C4-2B (cell line): ENCODE data around the gene RFNG.
A peak's percentile ranks its signal among the peaks of the same experiment; 100 is the strongest.

ENCODE experiments used
- H3K27ac ChIP-seq: fragments of 450-650 bp; 2 replicates; pipeline ENCODE4 v1.5.1; 2017
- ZFX ChIP-seq: fragments of 450-650 bp; IDR thresholded peaks from 2 replicates; pipeline ENCODE4 v1.6.1; 2017
- TF ChIP-seq, protein P1 (sequence below): fragments of 450-650 bp; conservative IDR thresholded peaks from 2 replicates; pipeline ENCODE4 v1.5.1; 2017; ENCODE audit warnings: mild to moderate bottlenecking

Gene RFNG

GRCh38 chr17:82021107-82021899, 30.3 kb downstream of the RFNG start:
- TF ChIP-seq, protein P1, sequence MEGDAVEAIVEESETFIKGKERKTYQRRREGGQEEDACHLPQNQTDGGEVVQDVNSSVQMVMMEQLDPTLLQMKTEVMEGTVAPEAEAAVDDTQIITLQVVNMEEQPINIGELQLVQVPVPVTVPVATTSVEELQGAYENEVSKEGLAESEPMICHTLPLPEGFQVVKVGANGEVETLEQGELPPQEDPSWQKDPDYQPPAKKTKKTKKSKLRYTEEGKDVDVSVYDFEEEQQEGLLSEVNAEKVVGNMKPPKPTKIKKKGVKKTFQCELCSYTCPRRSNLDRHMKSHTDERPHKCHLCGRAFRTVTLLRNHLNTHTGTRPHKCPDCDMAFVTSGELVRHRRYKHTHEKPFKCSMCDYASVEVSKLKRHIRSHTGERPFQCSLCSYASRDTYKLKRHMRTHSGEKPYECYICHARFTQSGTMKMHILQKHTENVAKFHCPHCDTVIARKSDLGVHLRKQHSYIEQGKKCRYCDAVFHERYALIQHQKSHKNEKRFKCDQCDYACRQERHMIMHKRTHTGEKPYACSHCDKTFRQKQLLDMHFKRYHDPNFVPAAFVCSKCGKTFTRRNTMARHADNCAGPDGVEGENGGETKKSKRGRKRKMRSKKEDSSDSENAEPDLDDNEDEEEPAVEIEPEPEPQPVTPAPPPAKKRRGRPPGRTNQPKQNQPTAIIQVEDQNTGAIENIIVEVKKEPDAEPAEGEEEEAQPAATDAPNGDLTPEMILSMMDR, result peak; percentile 77
- TF ChIP-seq ZFX, result no peak
- peak overlapping the region; percentile 99 for H3K27ac ChIP-seq

DNA sequence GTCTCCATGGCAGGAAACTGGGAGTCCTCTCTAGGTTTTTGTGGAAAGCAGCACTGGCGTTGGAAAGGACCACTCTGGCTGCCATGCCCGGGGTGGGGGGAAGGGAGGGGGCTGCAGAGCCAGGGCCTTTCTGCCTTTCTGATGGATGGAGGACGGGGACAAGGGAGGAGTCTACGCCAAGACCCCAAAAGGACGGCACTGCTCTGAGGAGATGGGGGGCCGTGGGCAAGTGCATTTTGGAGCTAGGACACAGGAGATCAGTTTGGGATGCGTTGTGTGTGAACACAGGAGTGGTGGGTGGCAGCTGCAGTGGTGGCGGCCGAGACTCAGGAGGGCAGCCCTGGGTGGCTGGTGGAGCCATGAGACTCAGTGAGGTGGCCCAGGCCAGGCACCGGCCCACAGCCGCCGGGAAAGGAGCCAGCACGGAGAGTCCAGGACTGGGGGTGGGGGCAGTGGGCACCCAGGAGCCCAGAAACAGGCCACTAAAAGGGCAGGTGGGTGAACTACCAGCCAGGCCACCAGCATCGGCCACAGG, 31.0 kb downstream of the RFNG start:
- peak overlapping the region; percentile 99 for H3K27ac ChIP-seq
- TF ChIP-seq ZFX, result no peak
- TF ChIP-seq, protein P1, result no peak

DNA sequence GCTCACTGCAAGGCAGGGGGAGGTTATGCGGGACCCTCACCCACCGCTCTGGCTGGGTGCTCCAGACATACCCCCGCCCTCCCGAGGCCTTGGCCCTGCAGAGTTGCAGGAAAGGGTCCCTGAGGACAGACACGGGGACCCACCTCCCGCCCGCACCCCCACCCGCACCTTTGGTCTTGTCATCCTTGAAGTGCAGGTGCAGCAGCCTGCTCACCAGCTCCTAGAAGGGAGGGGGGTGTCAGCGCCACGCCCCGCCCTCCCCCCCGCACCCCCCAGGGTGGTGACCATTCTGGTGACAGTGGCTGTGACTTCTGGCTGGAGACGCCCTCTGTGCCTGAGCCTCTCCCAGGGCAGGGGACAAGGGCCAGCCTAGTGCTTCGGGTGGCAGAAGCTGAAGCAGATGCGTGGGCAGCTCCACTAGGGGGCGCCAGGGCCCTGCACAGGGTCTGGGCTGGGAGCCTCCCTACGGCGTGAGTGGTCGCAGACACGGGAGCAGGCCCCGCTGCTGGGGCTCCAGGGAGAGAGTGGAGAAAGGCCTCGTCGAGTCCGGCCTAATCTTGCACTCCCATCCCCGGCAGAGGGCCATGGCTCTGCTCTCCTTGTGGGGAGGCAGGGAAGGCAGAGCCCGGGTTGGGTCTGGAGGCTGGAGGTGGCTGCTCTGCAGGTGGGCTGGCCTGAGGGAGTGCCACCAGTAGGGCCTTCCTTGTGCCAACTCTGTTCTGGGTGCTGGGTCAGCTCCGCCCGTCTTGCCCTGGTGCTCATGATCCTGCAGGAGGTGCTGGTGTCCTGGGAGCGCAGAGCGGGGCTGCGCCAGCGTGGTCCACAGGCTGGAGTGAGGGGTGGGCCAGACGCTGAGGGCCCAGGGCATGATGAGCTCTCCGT, 31.7 kb downstream of the RFNG start:
- peak overlapping the region; percentile 99; the same call in 1 of the 2 replicates for H3K27ac ChIP-seq
- TF ChIP-seq, protein P1, result peak; percentile 93
- TF ChIP-seq ZFX, result no peak

- H3K27ac ChIP-seq, result no peak overlapping the region; the same call in 1 of the 2 replicates
- no peak for TF ChIP-seq ZFX
- TF ChIP-seq, protein P1, result no peak
These were observed 32.5 kb downstream of the RFNG start for GRCh38 chr17:82018989-82019689.

DNA sequence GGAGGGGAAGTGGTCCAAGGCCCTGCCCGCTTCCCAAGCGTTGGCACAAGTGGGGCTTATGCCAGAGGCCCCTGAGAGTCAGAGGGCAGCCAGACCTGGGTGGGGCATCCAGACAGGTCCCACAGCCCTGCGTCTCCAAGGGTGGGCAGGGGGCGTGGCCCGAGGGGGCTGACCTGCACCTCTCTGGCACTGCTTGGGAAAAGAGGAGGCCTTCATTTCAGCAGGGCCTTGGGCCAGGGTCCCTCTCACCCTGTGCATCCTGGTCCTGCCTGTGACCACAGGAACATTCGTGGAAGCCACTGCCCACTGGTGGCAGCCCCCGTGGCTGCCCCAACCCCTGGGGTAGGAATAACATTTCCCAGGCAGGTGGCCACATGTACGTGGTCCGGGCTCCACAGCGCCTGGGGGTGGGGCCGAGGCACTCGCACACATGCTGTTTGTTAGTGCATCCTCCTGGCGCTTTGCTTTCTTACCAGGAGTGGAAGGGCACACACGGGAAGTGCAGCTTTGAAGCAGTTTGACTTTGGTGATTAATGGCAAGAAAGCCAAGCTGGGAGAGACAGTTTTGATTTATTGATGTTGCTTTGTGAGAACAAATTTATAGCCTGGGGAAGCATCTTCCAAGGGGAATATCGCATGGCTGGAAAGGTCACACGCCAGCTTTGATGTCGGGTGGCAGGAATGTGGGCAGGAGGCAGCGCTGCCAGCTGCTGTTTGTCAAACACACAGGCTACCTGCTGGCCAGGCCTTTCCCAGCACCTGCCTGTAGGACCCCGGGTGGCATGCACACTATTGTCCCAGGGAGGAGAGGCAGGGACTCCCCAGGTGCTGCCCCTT, 33.2 kb downstream of the RFNG start:
- TF ChIP-seq, protein P1, result no peak
- no peak overlapping the region for H3K27ac ChIP-seq

GRCh38 chr17:82017612-82018151, 33.9 kb downstream of the RFNG start:
- no peak overlapping the region for H3K27ac ChIP-seq
- no peak for TF ChIP-seq ZFX
- TF ChIP-seq, protein P1, result no peak
